ENCODE data around the gene AGXT. TPM values are rescaled to one million over a fixed set of nuclear protein-coding genes. Genes with fewer than 3 reads are reported as not detected.
A peak's percentile ranks its signal among the peaks of the same experiment; 100 is the strongest.

AGXT gene
- total RNA-seq, 4 donors from 2014 or later, result not detected

DNA sequence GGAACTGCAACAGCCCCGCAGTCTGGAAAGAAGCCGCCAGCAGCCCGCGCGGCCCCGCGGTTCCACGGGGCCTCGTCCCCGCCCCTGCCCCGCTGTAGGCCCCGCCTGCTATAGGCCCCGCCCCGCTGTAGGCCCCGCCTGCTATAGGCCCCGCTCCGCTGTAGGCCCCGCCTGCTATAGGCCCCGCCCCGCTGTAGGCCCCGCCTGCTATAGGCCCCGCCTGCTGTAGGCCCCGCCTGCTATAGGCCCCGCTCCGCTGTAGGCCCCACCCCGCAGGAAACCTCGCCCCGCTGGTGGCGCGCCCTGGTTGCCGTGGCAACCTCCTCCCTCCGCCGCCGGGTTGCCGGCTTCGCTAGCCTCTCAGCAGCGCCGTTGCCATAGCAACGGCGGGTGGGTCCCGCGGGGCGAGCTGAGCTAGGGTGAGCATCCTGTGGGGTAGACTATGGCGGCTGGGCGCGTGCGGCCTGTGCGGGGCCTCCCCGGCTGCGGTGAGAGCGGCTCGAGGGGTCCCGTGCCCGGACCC, 36.4 kb upstream of the AGXT start:
- WGBS, 2 donors (ENCODE audit: low coverage in 1 of 2), result 3% methylated on average over 6 of the region's 54 CpGs; no CpG with 5 or more reads in 1 of the 2 donors
- peak overlapping the region in 1 of 2 donors; percentile 43 for H3K4me3 ChIP-seq

DNA sequence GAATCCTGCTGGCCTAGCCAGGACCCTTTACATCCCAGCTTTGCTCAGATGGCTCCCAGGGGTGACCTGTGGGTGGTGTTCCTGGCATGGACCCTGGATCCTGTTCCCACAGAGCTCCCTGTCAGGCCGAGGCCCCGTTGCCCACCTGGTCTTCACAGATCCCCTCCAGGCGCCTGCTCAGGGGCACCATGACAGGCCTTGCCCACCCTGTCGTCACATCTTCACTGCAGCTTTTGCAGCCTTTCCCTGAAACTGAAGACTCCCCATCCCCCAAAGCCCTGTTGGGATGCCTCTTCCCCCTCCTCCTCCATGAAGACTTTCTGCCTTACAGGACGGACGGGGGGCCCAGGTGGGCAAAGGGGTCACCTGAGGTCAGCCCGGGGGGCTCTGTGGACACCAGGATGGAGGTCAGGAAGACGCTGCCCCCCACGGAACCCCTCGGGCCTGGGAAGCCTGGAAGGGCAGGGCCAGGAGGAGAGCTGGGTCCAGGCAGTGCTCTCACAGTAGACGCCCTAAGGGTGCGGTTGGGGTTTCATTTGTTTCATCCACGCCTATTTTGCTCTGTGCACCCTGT, 35.6 kb upstream of the AGXT start:
- H3K9me3 ChIP-seq, result no peaks in the 10 kb centered on the region
- H3K4me3 ChIP-seq, result no peak overlapping the region
- 60 to 93% methylated on average over 3 of the region's 13 CpGs for WGBS, 2 donors (ENCODE audit: low coverage in 1 of 2)
- ATAC-seq, result no peak
- TF ChIP-seq POLR2AphosphoS5 (IDR thresholded peaks at IDR 0.05) (no peak), EP300 (IDR thresholded peaks at IDR 0.05) (no peak), POLR2A (IDR thresholded peaks at IDR 0.05) (no peak)
- TF ChIP-seq, protein P1, sequence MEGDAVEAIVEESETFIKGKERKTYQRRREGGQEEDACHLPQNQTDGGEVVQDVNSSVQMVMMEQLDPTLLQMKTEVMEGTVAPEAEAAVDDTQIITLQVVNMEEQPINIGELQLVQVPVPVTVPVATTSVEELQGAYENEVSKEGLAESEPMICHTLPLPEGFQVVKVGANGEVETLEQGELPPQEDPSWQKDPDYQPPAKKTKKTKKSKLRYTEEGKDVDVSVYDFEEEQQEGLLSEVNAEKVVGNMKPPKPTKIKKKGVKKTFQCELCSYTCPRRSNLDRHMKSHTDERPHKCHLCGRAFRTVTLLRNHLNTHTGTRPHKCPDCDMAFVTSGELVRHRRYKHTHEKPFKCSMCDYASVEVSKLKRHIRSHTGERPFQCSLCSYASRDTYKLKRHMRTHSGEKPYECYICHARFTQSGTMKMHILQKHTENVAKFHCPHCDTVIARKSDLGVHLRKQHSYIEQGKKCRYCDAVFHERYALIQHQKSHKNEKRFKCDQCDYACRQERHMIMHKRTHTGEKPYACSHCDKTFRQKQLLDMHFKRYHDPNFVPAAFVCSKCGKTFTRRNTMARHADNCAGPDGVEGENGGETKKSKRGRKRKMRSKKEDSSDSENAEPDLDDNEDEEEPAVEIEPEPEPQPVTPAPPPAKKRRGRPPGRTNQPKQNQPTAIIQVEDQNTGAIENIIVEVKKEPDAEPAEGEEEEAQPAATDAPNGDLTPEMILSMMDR (IDR thresholded peaks at IDR 0.05), result no peak
- peak overlapping the region in 2 of 4 donors; percentile 5 to 35 for H3K27ac ChIP-seq
- peaks cover 0 to 19% (median 6%) of the 10 kb centered on the region in 3 donors for H3K4me1 ChIP-seq
- H3K27me3 ChIP-seq, result peaks cover 31% of the 10 kb centered on the region
- H3K36me3 ChIP-seq, result no peaks in the 10 kb centered on the region

More for the DNA sequence above, 36.4 kb upstream of the AGXT start:
- Histone ChIP-seq H3K9me3 (no peaks in the 10 kb centered on the region), H3K27me3 (peaks cover 33% of the 10 kb centered on the region), H3K27ac (peak overlapping the region in 3 of 4 donors; percentile 5 to 35 (median 32)), H3K36me3 (no peaks in the 10 kb centered on the region), H3K4me1 (peaks cover 0 to 19% (median 6%) of the 10 kb centered on the region in 3 donors)
- peak; percentile 85 for ATAC-seq
- TF ChIP-seq, protein P1 (IDR thresholded peaks at IDR 0.05), result no peak
- TF ChIP-seq POLR2AphosphoS5 (IDR thresholded peaks at IDR 0.05) (no peak), EP300 (IDR thresholded peaks at IDR 0.05) (no peak), POLR2A (IDR thresholded peaks at IDR 0.05) (no peak)

DNA sequence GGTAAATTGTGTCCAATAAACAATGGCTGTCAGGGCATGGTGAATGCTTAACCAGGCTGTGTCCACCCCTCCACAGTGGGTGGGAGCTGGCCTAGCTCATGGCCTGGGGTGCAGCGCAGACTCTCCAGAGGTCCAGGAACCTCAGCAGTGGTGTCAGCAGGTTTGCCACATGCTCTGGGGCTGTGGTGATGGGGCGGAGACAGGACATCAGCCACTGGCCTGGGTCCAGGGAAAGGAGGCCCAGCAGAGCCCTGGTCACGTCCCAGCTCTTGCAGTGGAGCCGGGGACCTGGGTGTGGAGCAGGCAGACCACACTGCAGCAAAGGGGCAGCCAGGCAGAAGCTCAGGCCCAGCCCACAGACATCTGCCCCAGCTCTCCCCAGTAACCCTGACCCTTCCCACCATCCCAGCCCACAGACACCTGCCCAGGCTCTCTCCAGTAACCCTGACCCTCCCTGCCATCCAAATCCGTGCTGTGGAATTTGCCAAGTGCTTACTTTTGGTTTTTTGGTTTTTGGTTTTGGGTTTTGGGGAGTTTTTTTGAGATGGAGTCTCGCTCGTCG, 34.8 kb upstream of the AGXT start:
- 84 to 100% methylated on average over 3 to 4 of the region's 8 CpGs for WGBS, 2 donors (ENCODE audit: low coverage in 1 of 2)
- H3K4me3 ChIP-seq, result no peak overlapping the region
- H3K27ac ChIP-seq, result no peak overlapping the region
- H3K4me1 ChIP-seq, result peaks cover 0 to 19% (median 6%) of the 10 kb centered on the region in 3 donors
- ATAC-seq, result no peak
- no peaks in the 10 kb centered on the region for H3K36me3 ChIP-seq
- H3K27me3 ChIP-seq, result peaks cover 23% of the 10 kb centered on the region
- H3K9me3 ChIP-seq, result no peaks in the 10 kb centered on the region
- TF ChIP-seq, protein P1 (IDR thresholded peaks at IDR 0.05), result no peak
- TF ChIP-seq POLR2AphosphoS5 (IDR thresholded peaks at IDR 0.05), result no peak
- no peak for TF ChIP-seq EP300 (IDR thresholded peaks at IDR 0.05)
- TF ChIP-seq POLR2A (IDR thresholded peaks at IDR 0.05), result no peak

DNA sequence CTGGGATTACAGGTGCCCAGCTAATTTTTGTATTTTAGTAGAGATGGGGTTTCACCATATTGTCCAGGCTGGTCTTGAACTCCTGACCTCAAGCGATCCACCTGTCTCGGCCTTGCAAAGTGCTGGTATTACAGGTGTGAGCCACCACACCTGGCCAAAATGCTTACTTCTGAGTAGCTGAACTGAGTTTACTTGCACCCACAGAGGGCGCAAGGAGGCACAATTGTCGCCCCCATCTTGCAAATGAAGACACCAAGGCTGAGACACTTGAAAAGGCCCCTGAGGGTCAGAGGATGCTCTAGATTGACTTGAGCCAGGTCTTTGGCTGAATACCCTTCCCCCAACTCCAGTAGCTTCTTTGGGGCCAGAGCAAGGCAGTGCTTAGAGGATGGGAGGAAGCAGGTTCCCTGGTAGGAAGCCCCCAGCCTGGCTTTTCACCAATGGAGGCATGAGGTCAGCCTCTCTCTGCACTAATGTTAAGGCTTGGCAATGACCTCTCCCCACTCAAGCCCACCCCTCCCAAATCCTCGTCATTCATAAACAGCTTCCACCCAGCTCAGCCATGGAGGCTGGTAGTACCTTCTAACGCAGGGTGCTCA, 34.1 kb upstream of the AGXT start:
- no peaks in the 10 kb centered on the region for H3K36me3 ChIP-seq
- no peaks in the 10 kb centered on the region for H3K9me3 ChIP-seq
- no peak for ATAC-seq
- H3K4me3 ChIP-seq, result no peak overlapping the region
- 52% methylated on average over 3 of the region's 6 CpGs; no CpG with 5 or more reads in 1 of the 2 donors for WGBS, 2 donors (ENCODE audit: low coverage in 1 of 2)
- no peak overlapping the region for H3K27ac ChIP-seq
- TF ChIP-seq POLR2AphosphoS5 (IDR thresholded peaks at IDR 0.05) (no peak), EP300 (IDR thresholded peaks at IDR 0.05) (no peak), POLR2A (IDR thresholded peaks at IDR 0.05) (no peak)
- TF ChIP-seq, protein P1 (IDR thresholded peaks at IDR 0.05), result no peak
- peaks cover 18% of the 10 kb centered on the region for H3K27me3 ChIP-seq
- peaks cover 0 to 19% (median 6%) of the 10 kb centered on the region in 3 donors for H3K4me1 ChIP-seq
